ENCODE results near the gene BDH2. TPM values are rescaled to one million over a fixed set of nuclear protein-coding genes. Genes with fewer than 3 reads are reported as not detected.

BDH2 gene
- total RNA-seq, 1 experiment from 2014 or later: 39.0 TPM

Other genes starting within 250 kb of the BDH2 start
- gene CISD2, start 230.8 kb downstream of the BDH2 start, total RNA-seq (2014; rRNA removed; shearing (Covaris generic)): 36.8 and 41.3 TPM in 2 replicates
- not detected in 2 replicates for gene SLC9B1, start 80.1 kb downstream of the BDH2 start, total RNA-seq (2014; rRNA removed; shearing (Covaris generic))
- 2.0 and 3.4 TPM in 2 replicates for gene SLC9B2, start 23.1 kb downstream of the BDH2 start, total RNA-seq (2014; rRNA removed; shearing (Covaris generic))
- 10.6 and 21.5 TPM in 2 replicates for gene CENPE, start 98.5 kb upstream of the BDH2 start, total RNA-seq (2014; rRNA removed; shearing (Covaris generic))